ENCODE data around the gene IQGAP1. TPM values are rescaled to one million over a fixed set of nuclear protein-coding genes. Genes with fewer than 3 reads are reported as not detected.

Gene IQGAP1
- total and polyA plus RNA-seq, 2 of the 13 experiments (the other 11 are each of a cell fraction or from before 2014, with no cell fraction given) = 29.5 to 37.9 TPM

DNA sequence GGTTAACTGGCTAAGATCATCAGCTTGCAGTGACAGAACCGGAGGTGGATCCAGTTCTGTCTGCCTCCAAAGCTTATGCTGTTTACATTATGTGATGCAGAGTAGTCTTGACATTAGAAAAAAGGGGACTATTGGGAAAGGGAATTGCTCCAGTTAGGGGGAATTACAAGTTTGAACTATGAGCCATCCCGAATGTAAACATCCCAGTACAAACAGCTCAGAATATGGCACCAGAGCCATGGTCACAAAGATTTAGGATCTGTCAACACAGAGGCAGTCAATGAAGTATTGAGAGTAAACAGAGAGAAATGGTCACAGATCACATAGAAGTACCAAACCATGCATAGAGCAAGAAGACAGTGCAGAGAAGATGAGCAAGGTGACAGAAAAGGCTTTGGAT, 101.9 kb downstream of the IQGAP1 start (continued):
- TF ChIP-seq GMEB2 (CRISPR knock-in tag; IDR thresholded peaks at IDR 0.05; ENCODE audit: low read depth) = no peak; the same call in 1 of the 2 replicates
- no peak for TF ChIP-seq RBM39 (IDR thresholded peaks at IDR 0.05; ENCODE audit: low read depth, low read length, poor library complexity, severe bottlenecking)
- TF ChIP-seq ZNF776 (CRISPR knock-in tag; IDR thresholded peaks at IDR 0.05) = no peak
- peak; percentile 67; the same call in 1 of the 2 replicates for TF ChIP-seq ZMYM2 (CRISPR knock-in tag; IDR thresholded peaks at IDR 0.05)
- no peak for TF ChIP-seq KDM5B (CRISPR knock-in tag; IDR thresholded peaks at IDR 0.05; ENCODE audit: borderline replicate concordance)
- peak; percentile 78 for TF ChIP-seq ZNF441 (CRISPR knock-in tag; IDR thresholded peaks at IDR 0.05; ENCODE audit: borderline replicate concordance)
- 0 out of 2 replicates have a peak, but pooled peaks have one; percentile 47 for TF ChIP-seq CBX5 (CRISPR knock-in tag; IDR thresholded peaks at IDR 0.05; ENCODE audit: borderline replicate concordance)
- TF ChIP-seq, protein P1, sequence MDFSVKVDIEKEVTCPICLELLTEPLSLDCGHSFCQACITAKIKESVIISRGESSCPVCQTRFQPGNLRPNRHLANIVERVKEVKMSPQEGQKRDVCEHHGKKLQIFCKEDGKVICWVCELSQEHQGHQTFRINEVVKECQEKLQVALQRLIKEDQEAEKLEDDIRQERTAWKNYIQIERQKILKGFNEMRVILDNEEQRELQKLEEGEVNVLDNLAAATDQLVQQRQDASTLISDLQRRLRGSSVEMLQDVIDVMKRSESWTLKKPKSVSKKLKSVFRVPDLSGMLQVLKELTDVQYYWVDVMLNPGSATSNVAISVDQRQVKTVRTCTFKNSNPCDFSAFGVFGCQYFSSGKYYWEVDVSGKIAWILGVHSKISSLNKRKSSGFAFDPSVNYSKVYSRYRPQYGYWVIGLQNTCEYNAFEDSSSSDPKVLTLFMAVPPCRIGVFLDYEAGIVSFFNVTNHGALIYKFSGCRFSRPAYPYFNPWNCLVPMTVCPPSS (IDR thresholded peaks at IDR 0.05) = no peak
- TF ChIP-seq ZNF564 (CRISPR knock-in tag; IDR thresholded peaks at IDR 0.05) = 0 out of 2 replicates have a peak, but pooled peaks have one; percentile 30
- peak; percentile 89 for TF ChIP-seq SKIL (CRISPR knock-in tag; IDR thresholded peaks at IDR 0.05; ENCODE audit: borderline replicate concordance)
- TF ChIP-seq, protein P2, sequence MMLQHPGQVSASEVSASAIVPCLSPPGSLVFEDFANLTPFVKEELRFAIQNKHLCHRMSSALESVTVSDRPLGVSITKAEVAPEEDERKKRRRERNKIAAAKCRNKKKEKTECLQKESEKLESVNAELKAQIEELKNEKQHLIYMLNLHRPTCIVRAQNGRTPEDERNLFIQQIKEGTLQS (CRISPR knock-in tag; IDR thresholded peaks at IDR 0.05) = peak; percentile 80
- TF ChIP-seq ZSCAN20 (CRISPR knock-in tag; IDR thresholded peaks at IDR 0.05; ENCODE audit: borderline replicate concordance) = 0 out of 2 replicates have a peak, but pooled peaks have one; percentile 43
- no peak for TF ChIP-seq AGO2 (optimal IDR thresholded peaks at IDR 0.05; ENCODE audit: low read depth, low read length)
- peak; percentile 49; the same call in 1 of the 2 replicates for TF ChIP-seq ZNF335 (CRISPR knock-in tag; IDR thresholded peaks at IDR 0.05)
- TF ChIP-seq GFI1 (CRISPR knock-in tag; IDR thresholded peaks at IDR 0.05; ENCODE audit: borderline replicate concordance) = peak; percentile 96
- TF ChIP-seq, protein P3, sequence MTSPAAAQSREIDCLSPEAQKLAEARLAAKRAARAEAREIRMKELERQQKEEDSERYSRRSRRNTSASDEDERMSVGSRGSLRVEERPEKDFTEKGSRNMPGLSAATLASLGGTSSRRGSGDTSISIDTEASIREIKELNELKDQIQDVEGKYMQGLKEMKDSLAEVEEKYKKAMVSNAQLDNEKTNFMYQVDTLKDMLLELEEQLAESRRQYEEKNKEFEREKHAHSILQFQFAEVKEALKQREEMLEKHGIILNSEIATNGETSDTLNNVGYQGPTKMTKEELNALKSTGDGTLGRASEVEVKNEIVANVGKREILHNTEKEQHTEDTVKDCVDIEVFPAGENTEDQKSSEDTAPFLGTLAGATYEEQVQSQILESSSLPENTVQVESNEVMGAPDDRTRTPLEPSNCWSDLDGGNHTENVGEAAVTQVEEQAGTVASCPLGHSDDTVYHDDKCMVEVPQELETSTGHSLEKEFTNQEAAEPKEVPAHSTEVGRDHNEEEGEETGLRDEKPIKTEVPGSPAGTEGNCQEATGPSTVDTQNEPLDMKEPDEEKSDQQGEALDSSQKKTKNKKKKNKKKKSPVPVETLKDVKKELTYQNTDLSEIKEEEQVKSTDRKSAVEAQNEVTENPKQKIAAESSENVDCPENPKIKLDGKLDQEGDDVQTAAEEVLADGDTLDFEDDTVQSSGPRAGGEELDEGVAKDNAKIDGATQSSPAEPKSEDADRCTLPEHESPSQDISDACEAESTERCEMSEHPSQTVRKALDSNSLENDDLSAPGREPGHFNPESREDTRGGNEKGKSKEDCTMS (CRISPR knock-in tag; conservative IDR thresholded peaks at IDR 0.05) = no peak
- TF ChIP-seq CREM (IDR thresholded peaks at IDR 0.05) = peak; percentile 83; the same call in 1 of the 2 replicates
- TF ChIP-seq CREM (CRISPR knock-in tag; IDR thresholded peaks at IDR 0.05) = no peak
- peak; percentile 97 for TF ChIP-seq PHF21A (CRISPR knock-in tag; IDR thresholded peaks at IDR 0.05)
- TF ChIP-seq HCFC1 (IDR thresholded peaks at IDR 0.05; ENCODE audit: low read depth, low read length) = no peak
- peak; percentile 87 for TF ChIP-seq ETV5 (CRISPR knock-in tag; IDR thresholded peaks at IDR 0.05; ENCODE audit: borderline replicate concordance)
- TF ChIP-seq FOXK1 (CRISPR knock-in tag; IDR thresholded peaks at IDR 0.05; ENCODE audit: borderline replicate concordance, low read depth) = peak; percentile 99
- no peak for TF ChIP-seq ZNF34 (CRISPR knock-in tag; IDR thresholded peaks at IDR 0.05; ENCODE audit: borderline replicate concordance)
- TF ChIP-seq ZNF547 (CRISPR knock-in tag; IDR thresholded peaks at IDR 0.05) = no peak

Data from HepG2 (cell line).